Peyer's patch (tissue), 4 donors: ENCODE results near the gene CNNM2.

Experiments used
- CTCF ChIP-seq, 6 experiments: fragments of 450-650 bp in 4 of 6; fragments of 200-600 bp in 2 of 6; sonication (generic) in 1 of 6; IDR thresholded peaks; one replicate each; pipeline ENCODE4 v1.5.1; 2017 to 2019; ENCODE audit warnings: antibody characterized with exemption in 6 of 6, mild to moderate bottlenecking in 3 of 6, moderate library complexity in 1 of 6
- POLR2A ChIP-seq, 2 donors: fragments of 450-650 bp; IDR thresholded peaks; one replicate each; pipeline ENCODE4 v1.5.1; 2017; ENCODE audit warnings: antibody characterized with exemption in 2 of 2, mild to moderate bottlenecking in 2 of 2, moderate library complexity in 2 of 2

GRCh38 chr10:103079100-103079499 lies 161.0 kb downstream of the CNNM2 start:
- TF ChIP-seq POLR2A (IDR thresholded peaks at IDR 0.05) (no peak), CTCF (IDR thresholded peaks at IDR 0.05) (no peak)
